Measurements from ENCODE around the gene CIB1. TPM values are rescaled to one million over a fixed set of nuclear protein-coding genes. Genes with fewer than 3 reads are reported as not detected.
"Not testable (repeated sequence)": the region's sequence is repeated elsewhere in the genome, so short reads cannot be mapped to it uniquely, and the experiment has no call there.

CIB1 gene
- polyA plus RNA-seq, 1 experiment = 40.4 TPM

DNA sequence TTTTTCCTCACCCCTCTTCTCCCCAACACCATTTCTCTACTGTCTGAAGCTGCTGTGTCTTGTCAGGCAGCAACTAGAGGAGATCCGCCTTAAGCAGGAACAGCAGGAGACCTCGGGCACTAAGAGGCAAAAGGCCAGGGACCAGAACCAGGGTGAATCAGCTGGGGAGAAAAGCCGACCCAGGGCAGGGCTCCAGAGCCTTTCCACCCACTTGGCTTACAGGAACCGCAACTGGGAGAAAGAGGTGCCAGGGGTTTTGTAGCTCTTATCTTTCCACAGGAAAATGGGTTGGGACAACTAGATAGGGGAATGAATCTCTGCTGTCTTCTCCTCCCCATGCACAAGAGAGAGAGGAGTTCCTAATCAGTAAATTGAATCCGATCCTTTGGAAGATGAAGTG is 28.7 kb upstream of the CIB1 start:
- ChIA-PET POLR2A (no interaction called here), CTCF (no interaction called here)

DNA sequence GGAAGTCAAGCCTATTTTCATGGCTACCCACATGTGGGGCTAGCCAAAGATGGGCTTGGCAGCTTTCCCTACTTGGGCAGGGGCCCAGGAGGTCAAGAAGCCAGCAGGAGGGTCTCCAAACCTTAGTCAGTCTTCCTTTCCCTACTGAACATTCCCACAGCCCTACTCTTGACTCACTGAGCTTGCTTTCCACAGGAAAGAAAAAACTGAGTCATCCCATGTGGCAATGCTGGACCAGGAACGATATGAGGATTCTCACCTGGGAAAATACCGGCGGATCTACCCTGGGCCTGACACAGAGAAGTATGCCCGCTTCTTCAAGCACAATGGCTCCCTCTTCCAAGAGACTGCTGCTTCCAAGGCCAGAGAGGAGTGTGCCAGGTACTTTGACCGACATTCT is 28.1 kb upstream of the CIB1 start:
- ChIA-PET POLR2A (no interaction called here), CTCF (interaction anchor here (0.5 kb wide), 1 partner anchor 10 kb away, joined by 3 read pairs; no protein-coding TSS in a partner anchor)
- no peak overlapping the region for H3K4me3 ChIP-seq (ENCODE audit: low read depth, low read length)
- DNase-seq (ENCODE audit: low read depth, low spot score) = no peak
- TF ChIP-seq, protein P1, sequence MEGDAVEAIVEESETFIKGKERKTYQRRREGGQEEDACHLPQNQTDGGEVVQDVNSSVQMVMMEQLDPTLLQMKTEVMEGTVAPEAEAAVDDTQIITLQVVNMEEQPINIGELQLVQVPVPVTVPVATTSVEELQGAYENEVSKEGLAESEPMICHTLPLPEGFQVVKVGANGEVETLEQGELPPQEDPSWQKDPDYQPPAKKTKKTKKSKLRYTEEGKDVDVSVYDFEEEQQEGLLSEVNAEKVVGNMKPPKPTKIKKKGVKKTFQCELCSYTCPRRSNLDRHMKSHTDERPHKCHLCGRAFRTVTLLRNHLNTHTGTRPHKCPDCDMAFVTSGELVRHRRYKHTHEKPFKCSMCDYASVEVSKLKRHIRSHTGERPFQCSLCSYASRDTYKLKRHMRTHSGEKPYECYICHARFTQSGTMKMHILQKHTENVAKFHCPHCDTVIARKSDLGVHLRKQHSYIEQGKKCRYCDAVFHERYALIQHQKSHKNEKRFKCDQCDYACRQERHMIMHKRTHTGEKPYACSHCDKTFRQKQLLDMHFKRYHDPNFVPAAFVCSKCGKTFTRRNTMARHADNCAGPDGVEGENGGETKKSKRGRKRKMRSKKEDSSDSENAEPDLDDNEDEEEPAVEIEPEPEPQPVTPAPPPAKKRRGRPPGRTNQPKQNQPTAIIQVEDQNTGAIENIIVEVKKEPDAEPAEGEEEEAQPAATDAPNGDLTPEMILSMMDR (IDR thresholded peaks at IDR 0.05; ENCODE audit: low read depth, low read length) = no peak
- no peaks in the 10 kb centered on the region for H3K27me3 ChIP-seq (ENCODE audit: control insufficient read depth, insufficient read depth, low read length)
- H3K9me3 ChIP-seq (ENCODE audit: control insufficient read depth, insufficient read depth, low read length) = peaks cover 5% of the 10 kb centered on the region; the same call in 1 of the 2 replicates
- no peak overlapping the region for H3K27ac ChIP-seq (ENCODE audit: low read depth, low read length)

More for the DNA sequence above, 28.7 kb upstream of the CIB1 start:
- H3K27ac ChIP-seq (ENCODE audit: low read depth, low read length) = no peak overlapping the region
- no peak overlapping the region for H3K4me3 ChIP-seq (ENCODE audit: low read depth, low read length)
- H3K27me3 ChIP-seq (ENCODE audit: control insufficient read depth, insufficient read depth, low read length) = no peaks in the 10 kb centered on the region
- peaks cover 5% of the 10 kb centered on the region; the same call in 1 of the 2 replicates for H3K9me3 ChIP-seq (ENCODE audit: control insufficient read depth, insufficient read depth, low read length)
- DNase-seq (ENCODE audit: low read depth, low spot score) = no peak
- TF ChIP-seq, protein P1 (IDR thresholded peaks at IDR 0.05; ENCODE audit: low read depth, low read length) = no peak

DNA sequence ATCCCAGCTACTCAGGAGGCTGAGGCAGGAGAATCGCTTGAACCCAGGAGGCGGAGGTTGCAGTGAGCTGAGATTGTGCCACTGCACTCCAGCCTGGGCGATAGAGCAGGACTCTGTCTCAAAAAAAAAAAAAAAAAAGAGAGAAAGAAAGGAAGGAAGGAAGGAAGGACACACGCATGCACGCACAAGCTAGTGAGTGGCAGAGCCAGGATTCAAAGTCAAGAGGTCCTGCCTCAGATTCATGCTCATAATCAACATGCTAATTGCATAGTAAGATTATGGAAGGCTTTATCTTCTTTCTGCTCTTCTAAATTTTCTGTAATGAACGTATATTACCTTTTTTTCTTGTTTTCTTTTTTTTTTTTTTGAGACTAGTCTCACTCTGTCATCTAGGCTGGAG is 27.0 kb upstream of the CIB1 start:
- POLR2A ChIA-PET; H3K9me3 ChIP-seq (ENCODE audit: control insufficient read depth, insufficient read depth, low read length); H3K4me3 ChIP-seq (ENCODE audit: low read depth, low read length); DNase-seq (ENCODE audit: low read depth, low spot score); H3K27me3 ChIP-seq (ENCODE audit: control insufficient read depth, insufficient read depth, low read length); H3K27ac ChIP-seq (ENCODE audit: low read depth, low read length): not testable (repeated sequence)
- CTCF ChIA-PET = interaction anchor here (0.6 to 0.7 kb wide), 2 partner anchors 207 to 220 kb away, joined by 3 to 4 read pairs; no protein-coding TSS in a partner anchor

DNA sequence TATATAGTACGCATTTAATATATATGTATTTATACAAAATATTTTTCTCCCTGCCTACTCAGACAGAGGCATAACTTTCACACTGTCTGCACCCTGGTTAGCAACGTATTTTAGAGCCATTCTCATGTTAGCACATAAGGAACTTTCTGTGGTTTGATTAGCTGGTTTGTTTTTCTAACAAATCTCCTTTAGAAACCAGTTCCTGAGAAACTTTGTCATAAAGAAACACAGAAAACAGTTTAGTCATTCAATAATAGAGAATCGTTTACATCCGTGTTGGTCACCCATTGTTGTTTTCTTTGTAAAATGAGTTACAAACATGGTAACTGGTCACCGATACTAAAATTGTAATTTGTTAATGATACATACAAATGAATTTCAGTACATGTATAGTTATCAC is 25.8 kb upstream of the CIB1 start:
- Histone ChIP-seq H3K9me3 (ENCODE audit: control insufficient read depth, insufficient read depth, low read length) (no peaks in the 10 kb centered on the region), H3K27ac (ENCODE audit: low read depth, low read length) (no peak overlapping the region), H3K4me3 (ENCODE audit: low read depth, low read length) (no peak overlapping the region), H3K27me3 (ENCODE audit: control insufficient read depth, insufficient read depth, low read length) (peaks cover 12% of the 10 kb centered on the region)
- POLR2A ChIA-PET = interaction anchor here (0.6 kb wide), 1 partner anchor 8 kb away, joined by 6 read pairs; no protein-coding TSS in a partner anchor
- CTCF ChIA-PET = interaction anchor here (1.0 kb wide), 1 partner anchor 38 kb away, joined by 3 read pairs; no protein-coding TSS in a partner anchor
- TF ChIP-seq, protein P1 (IDR thresholded peaks at IDR 0.05; ENCODE audit: low read depth, low read length) = no peak
- no peak for DNase-seq (ENCODE audit: low read depth, low spot score)

DNA sequence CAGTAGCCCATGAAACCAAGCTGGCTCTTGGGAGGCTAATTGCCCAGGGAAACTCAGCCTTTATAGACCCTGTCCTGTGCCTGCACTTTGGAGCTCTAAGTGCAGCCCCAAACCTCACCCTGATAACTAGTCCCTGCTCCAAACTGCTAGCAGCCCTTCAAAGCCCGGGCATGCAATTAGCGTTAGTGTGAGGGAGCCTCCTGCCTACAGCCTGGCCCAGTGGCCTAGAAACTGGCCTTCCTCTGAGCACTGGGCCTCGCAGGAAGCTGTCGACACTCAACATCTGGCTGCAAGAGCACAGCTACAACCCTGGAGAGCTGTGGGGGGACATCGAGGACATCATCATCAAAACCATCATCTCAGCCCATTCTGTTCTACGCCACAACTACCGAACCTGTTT is 24.0 kb upstream of the CIB1 start:
- ChIA-PET CTCF (no interaction called here), POLR2A (no interaction called here)
- Histone ChIP-seq H3K4me3 (ENCODE audit: low read depth, low read length) (no peak overlapping the region), H3K27me3 (ENCODE audit: control insufficient read depth, insufficient read depth, low read length) (peaks cover 12% of the 10 kb centered on the region), H3K9me3 (ENCODE audit: control insufficient read depth, insufficient read depth, low read length) (no peaks in the 10 kb centered on the region), H3K27ac (ENCODE audit: low read depth, low read length) (no peak overlapping the region)
- TF ChIP-seq, protein P1 (IDR thresholded peaks at IDR 0.05; ENCODE audit: low read depth, low read length) = no peak
- no peak for DNase-seq (ENCODE audit: low read depth, low spot score)

Data from AG04450 (cell line).